ENCODE results near the gene FAM3B. TPM values are rescaled to one million over a fixed set of nuclear protein-coding genes. Genes with fewer than 3 reads are reported as not detected.

The FAM3B gene
- total and polyA plus RNA-seq, 7 donors: 0.10 to 0.26 (median 0.19) TPM; not detected in 3

GRCh38 chr21:41373253-41373652, 56.7 kb downstream of the FAM3B start:
- no peak for ATAC-seq
- 67 to 71% (median 70%) methylated on average over 4 of the region's 4 CpGs for WGBS, 3 donors

GRCh38 chr21:41373763-41374162, 57.2 kb downstream of the FAM3B start:
- intact Hi-C loops (cut with DNase I): no loop called here
- ATAC-seq (no peak), DNase-seq (no peak)
- Histone ChIP-seq H3K9me3 (no peaks in the 10 kb centered on the region), H3K4me1 (no peaks in the 10 kb centered on the region), H3K4me3 (no peak overlapping the region), H3K27ac (no peak overlapping the region), H3K27me3 (ENCODE audit: insufficient read depth in 3 of 3, low read length in 2 of 3) (peaks cover 0 to 6% (median 0%) of the 10 kb centered on the region in 3 donors), H3K36me3 (ENCODE audit: insufficient read depth in 1 of 2, low read depth in 1 of 2) (no peaks in the 10 kb centered on the region)
- TF ChIP-seq CTCF (IDR thresholded peaks at IDR 0.05): no peak
- 79 to 82% (median 82%) methylated on average over 8 of the region's 8 CpGs for WGBS, 3 donors

More at GRCh38 chr21:41373253-41373652, 56.7 kb downstream of the FAM3B start:
- intact Hi-C loops (cut with DNase I): no loop called here
- no peak overlapping the region for H3K4me3 ChIP-seq
- no peak for TF ChIP-seq CTCF (IDR thresholded peaks at IDR 0.05)
- H3K27ac ChIP-seq: no peak overlapping the region
- peaks cover 0 to 11% (median 0%) of the 10 kb centered on the region in 3 donors for H3K27me3 ChIP-seq (ENCODE audit: insufficient read depth in 3 of 3, low read length in 2 of 3)
- H3K4me1 ChIP-seq: no peaks in the 10 kb centered on the region
- no peak for DNase-seq
- H3K36me3 ChIP-seq (ENCODE audit: insufficient read depth in 1 of 2, low read depth in 1 of 2): no peaks in the 10 kb centered on the region
- H3K9me3 ChIP-seq: no peaks in the 10 kb centered on the region

- no peak for TF ChIP-seq CTCF (IDR thresholded peaks at IDR 0.05)
- Histone ChIP-seq H3K4me1 (no peaks in the 10 kb centered on the region), H3K36me3 (ENCODE audit: insufficient read depth in 1 of 2, low read depth in 1 of 2) (no peaks in the 10 kb centered on the region), H3K27ac (no peak overlapping the region), H3K4me3 (no peak overlapping the region), H3K27me3 (ENCODE audit: insufficient read depth in 3 of 3, low read length in 2 of 3) (peaks cover 0 to 5% (median 0%) of the 10 kb centered on the region in 3 donors), H3K9me3 (no peaks in the 10 kb centered on the region)
- 85 to 94% (median 86%) methylated on average over 14 of the region's 14 CpGs for WGBS, 3 donors
- no peak for DNase-seq
- no peak for ATAC-seq
- intact Hi-C loops (cut with DNase I): no loop called here
These were observed 57.6 kb downstream of the FAM3B start for GRCh38 chr21:41374177-41374712.

GRCh38 chr21:41374867-41375533, 58.4 kb downstream of the FAM3B start:
- DNase-seq (no peak), ATAC-seq (no peak)
- Histone ChIP-seq H3K4me3 (no peak overlapping the region), H3K4me1 (no peaks in the 10 kb centered on the region), H3K9me3 (no peaks in the 10 kb centered on the region), H3K36me3 (ENCODE audit: insufficient read depth in 1 of 2, low read depth in 1 of 2) (no peaks in the 10 kb centered on the region), H3K27ac (no peak overlapping the region), H3K27me3 (ENCODE audit: insufficient read depth in 3 of 3, low read length in 2 of 3) (peaks cover 0 to 5% (median 0%) of the 10 kb centered on the region in 3 donors)
- intact Hi-C loops (cut with DNase I): no loop called here
- no peak for TF ChIP-seq CTCF (IDR thresholded peaks at IDR 0.05)
- WGBS, 3 donors: 75 to 87% (median 79%) methylated on average over 5 of the region's 5 CpGs

Data from psoas muscle (tissue), 8 donors.